ENCODE results near the gene EXOC4.

- TF ChIP-seq POLR2AphosphoS5 (IDR thresholded peaks at IDR 0.05; ENCODE audit: borderline replicate concordance, low read depth, low read length): no peak
- no peak for TF ChIP-seq FOXP2 (optimal IDR thresholded peaks at IDR 0.05; ENCODE audit: control extremely low read depth, extremely low read length, insufficient read depth)
- no peak for TF ChIP-seq EZH2 (IDR thresholded peaks at IDR 0.05)
These were observed 45.2 kb upstream of the EXOC4 start for GRCh38 chr7:133207687-133208086.

All from SK-N-MC (cell line).